Mucosa of stomach (tissue), 1 donor: Measurements from ENCODE around the gene POLA1.
"Not testable (repeated sequence)": the region's sequence is repeated elsewhere in the genome, so short reads cannot be mapped to it uniquely, and the experiment has no call there.

Experiments
- H3K27me3 ChIP-seq: one replicate; pipeline ENCODE4 v1.7.0; 2013; ENCODE audit warnings: mild to moderate bottlenecking, low read length; ENCODE audit not compliant: control insufficient read depth, insufficient read depth
- H3K36me3 ChIP-seq: one replicate; pipeline ENCODE4 v1.7.0; 2013; ENCODE audit warnings: low read length; ENCODE audit not compliant: control insufficient read depth, insufficient read depth
- H3K4me1 ChIP-seq: one replicate; pipeline ENCODE4 v1.7.0; 2013; ENCODE audit warnings: mild to moderate bottlenecking, low read length; ENCODE audit not compliant: control insufficient read depth, insufficient read depth
- H3K4me3 ChIP-seq: one replicate; pipeline ENCODE4 v1.7.0; 2013; ENCODE audit warnings: low read length
- H3K9ac ChIP-seq: one replicate; pipeline ENCODE4 v1.7.0; 2013; ENCODE audit warnings: mild to moderate bottlenecking, low read length, moderate library complexity
- H3K9me3 ChIP-seq: one replicate; pipeline ENCODE4 v1.7.0; 2013; ENCODE audit warnings: mild to moderate bottlenecking, low read length, moderate library complexity; ENCODE audit not compliant: control insufficient read depth
- donor health status: Pancreatic carcinoma.

POLA1 gene

DNA sequence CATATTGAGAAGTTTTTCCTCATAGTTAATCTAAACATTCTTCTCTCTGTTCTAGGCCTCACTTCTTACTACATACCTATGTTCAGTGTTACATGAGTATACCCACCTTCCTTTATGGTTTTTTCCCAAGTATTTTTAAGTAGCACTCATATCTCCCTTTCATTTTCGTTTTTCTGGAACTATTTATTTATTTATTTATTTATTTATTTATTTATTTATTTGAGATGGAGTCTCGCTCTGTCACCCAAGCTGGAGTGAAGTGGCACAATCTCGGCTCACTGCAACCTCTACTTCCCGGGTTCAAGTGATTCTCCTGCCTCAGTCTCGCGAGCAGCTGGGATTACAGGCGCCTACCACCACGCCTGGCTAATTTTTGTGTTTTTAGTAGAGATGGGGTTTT, 170.1 kb downstream of the POLA1 start:
- not testable (repeated sequence) for H3K9ac ChIP-seq, H3K4me3 ChIP-seq, H3K36me3 ChIP-seq, H3K27me3 ChIP-seq, H3K9me3 ChIP-seq, H3K4me1 ChIP-seq

DNA sequence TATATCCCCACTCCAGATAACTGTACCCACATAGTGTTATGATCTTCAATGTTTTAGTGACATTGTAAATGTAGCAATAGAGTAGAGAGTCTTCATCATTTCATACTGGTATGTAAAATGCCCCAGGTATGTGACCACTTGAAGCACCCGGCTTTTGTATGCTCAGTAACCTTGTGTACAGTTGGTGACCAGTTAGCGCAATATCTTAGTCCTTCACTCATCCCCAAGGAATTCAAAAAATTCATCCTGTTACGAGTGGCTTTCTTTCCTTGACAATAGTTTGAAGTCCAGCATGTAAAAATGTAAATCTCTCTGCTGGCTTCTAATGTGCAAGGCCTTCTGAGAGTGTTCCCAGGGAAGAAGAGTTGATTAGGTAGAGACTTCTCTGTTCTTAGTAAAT, 176.4 kb downstream of the POLA1 start:
- Histone ChIP-seq H3K9ac (no peak overlapping the region), H3K27me3 (no peaks in the 10 kb centered on the region), H3K9me3 (no peaks in the 10 kb centered on the region), H3K4me3 (no peak overlapping the region), H3K36me3 (no peaks in the 10 kb centered on the region), H3K4me1 (no peaks in the 10 kb centered on the region)

DNA sequence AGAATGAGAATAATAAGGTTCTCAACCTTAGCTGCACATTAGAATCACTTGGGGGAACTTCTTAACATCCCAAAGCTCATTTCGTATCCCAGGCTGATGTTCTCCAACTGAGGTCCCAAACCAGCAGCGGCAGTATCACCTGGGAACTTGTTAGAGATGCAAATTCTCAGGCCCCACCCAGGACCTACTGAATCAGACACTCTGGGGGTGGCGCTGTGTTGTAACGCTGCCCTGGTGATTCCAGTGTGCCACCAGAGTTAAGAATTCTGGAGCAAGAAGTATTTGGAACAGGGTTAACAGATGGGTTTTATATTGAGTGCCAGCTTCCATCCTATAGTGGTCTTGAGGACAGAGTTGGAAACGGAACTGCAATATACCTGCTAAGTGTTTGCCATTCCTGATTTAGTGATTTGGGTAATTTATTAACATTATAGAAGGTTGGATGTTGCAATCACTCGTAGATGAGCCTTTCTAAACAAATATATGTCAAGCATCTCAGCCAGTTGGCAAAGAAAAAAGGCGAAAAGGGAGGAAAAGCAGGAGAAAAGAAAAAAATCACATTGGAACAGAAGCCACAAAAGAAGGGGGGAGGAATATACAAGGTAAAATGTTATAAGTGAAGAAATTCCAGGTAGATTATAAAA, 181.0 kb downstream of the POLA1 start:
- Histone ChIP-seq H3K4me1 (peaks cover 4% of the 10 kb centered on the region), H3K36me3 (no peaks in the 10 kb centered on the region), H3K9ac (no peak overlapping the region), H3K9me3 (no peaks in the 10 kb centered on the region), H3K4me3 (no peak overlapping the region), H3K27me3 (no peaks in the 10 kb centered on the region)

DNA sequence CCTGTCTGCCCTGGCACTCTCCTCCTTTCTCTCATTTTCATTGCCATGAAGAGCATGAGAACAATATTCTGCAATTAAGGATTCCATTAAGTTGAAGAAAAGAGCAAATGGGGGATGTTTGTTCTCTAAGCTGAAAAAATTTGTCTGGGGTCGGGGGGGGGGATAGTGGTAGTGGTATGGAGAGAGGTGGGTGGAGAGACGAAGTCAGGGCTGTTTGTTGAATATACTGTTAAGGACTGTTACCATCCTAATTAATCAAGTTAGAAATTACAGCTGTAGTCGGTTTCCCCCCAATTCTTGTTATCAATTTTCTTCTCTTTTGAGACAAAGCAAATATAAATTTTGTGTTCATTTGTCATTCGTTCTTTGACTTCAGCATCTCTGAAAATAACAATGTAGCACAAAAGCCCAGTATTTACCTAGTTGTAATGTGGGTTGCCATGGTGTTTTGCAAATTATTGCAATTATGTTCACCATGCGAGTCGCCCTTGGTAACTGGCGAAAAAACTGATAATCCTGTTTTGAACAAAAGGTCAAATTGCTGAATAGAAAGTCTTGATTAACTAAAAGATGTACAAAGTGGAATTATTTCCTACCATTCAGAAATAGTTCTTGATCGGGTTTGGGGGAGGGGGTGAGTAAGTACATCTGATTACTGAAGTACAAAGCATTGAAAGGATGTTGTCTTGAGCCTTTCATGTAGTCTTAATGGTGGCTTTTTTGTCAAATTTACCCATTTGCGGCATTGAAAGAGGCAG, 183.0 kb downstream of the POLA1 start:
- Histone ChIP-seq H3K4me1 (peaks cover 4% of the 10 kb centered on the region), H3K4me3 (no peak overlapping the region), H3K9me3 (no peaks in the 10 kb centered on the region), H3K36me3 (no peaks in the 10 kb centered on the region), H3K27me3 (no peaks in the 10 kb centered on the region), H3K9ac (no peak overlapping the region)

DNA sequence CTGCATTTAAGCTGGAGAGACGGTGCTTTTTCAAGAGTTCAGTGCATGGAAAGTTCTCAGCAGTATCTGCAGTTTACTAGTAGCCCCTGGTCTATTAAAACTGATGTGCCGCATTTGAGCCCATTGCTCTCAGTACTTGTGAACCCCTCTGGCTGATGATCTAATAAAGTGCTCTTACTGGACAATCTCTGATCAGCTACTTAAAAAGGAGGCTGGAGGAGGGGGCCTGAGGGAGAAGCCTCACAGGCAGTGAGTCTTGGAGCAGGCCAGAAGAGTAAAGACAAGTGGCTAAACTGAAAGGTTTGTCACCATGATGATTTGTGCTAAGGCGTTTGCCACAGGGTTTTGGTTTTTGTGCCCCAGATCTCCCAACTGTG, 183.6 kb downstream of the POLA1 start:
- Histone ChIP-seq H3K27me3 (no peaks in the 10 kb centered on the region), H3K9ac (no peak overlapping the region), H3K36me3 (no peaks in the 10 kb centered on the region), H3K4me3 (no peak overlapping the region), H3K4me1 (peaks cover 4% of the 10 kb centered on the region), H3K9me3 (no peaks in the 10 kb centered on the region)

DNA sequence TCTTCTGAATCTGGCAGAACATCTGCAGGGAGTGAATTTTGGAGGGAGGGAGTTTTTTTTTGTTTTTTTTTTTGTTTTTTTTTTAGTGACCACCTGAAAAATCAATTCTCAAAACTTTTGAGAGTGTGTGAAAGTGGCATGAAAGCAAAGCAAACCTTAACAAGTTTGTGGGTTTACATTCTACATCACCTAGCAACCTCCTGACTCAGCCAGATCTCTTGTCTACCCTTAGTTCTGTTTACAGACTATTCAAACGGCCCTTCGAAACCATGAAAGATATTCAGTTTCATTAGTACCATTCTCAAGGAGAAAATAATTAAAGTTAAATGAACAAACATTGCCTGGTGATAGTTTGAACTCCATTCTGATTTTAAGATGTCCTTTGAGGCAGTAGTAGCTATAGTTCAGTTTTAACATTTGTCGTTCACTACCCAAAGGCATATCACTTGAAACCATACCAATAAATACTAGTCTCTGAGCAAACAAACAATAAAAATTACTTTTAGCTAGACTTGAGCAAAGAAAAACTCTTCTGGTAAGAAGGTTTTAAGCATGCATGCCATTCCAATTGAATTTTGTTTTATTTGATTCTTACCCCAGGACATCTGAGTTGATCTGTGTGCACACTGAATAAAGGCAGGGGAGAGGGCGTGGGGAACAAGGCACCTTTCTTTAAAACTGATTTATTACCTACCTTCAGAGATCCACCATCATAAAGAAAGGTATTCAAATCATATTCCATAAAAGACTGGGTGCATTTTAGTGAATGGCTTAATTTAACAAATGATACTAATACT, 184.3 kb downstream of the POLA1 start:
- H3K9ac ChIP-seq = peak overlapping the region; percentile 8
- no peaks in the 10 kb centered on the region for H3K27me3 ChIP-seq
- H3K36me3 ChIP-seq = no peaks in the 10 kb centered on the region
- H3K9me3 ChIP-seq = no peaks in the 10 kb centered on the region
- peaks cover 4% of the 10 kb centered on the region for H3K4me1 ChIP-seq
- no peak overlapping the region for H3K4me3 ChIP-seq

DNA sequence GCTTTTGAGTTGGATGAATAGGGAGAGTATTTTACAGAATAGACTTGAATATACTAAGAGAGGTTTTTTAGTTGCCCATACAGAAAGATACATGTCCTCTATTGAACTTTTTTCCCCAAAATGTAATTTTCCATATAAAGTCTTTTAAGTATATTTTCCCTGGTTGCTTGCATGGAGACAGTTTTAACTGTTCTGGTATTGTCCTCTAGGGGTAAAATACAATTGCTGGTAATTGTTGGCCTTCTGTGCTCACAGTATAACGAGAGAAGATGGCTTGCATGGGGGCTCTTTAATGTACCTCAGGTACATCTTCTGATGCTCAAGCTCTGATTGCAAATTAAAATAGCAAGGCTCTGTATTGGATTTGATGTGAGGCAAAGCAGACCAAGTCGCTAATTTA, 186.0 kb downstream of the POLA1 start:
- Histone ChIP-seq H3K4me3 (no peak overlapping the region), H3K4me1 (peaks cover 4% of the 10 kb centered on the region), H3K9me3 (no peaks in the 10 kb centered on the region), H3K27me3 (no peaks in the 10 kb centered on the region), H3K36me3 (no peaks in the 10 kb centered on the region), H3K9ac (no peak overlapping the region)

DNA sequence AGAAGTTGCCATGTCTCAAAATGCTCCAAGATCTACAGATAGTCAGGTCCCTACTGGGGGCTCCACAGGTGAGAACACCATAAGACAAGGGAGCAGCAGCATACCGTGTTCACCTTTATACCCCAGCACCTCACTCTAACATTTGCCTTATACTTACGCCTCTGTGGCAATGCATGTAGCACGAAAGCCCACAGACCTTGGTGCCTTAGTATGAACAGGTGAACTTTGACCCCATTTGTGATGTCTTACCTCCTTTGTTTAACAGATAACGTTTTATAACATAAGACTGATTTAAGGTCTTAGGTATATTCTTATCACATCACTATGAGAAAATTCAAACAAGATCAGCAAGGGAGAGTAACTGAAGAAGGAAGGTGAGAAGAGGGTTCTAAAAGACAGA, 193.2 kb downstream of the POLA1 start:
- Histone ChIP-seq H3K36me3 (no peaks in the 10 kb centered on the region), H3K4me1 (no peaks in the 10 kb centered on the region), H3K9me3 (no peaks in the 10 kb centered on the region), H3K9ac (no peak overlapping the region), H3K4me3 (no peak overlapping the region), H3K27me3 (no peaks in the 10 kb centered on the region)

DNA sequence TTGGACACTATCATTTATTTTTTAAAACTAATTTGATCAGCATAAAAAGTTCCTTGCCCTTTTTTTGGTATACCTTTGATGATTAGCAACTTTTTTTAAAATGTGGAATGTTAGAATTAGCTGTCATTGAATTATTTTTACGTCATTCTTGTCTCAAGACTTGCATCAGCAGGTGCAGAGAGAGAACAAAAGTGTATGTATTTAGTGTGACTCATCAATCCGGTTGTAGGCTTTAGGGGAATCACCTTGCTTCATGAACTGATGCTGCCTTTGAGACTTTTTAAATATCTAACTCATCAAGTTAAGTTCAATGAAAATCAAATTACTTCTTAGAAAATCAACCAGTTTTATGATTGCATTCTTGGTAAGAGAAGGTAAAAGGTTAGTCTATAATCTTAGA, 197.0 kb downstream of the POLA1 start:
- H3K4me1 ChIP-seq = no peaks in the 10 kb centered on the region
- no peaks in the 10 kb centered on the region for H3K36me3 ChIP-seq
- H3K4me3 ChIP-seq = no peak overlapping the region
- no peak overlapping the region for H3K9ac ChIP-seq
- no peaks in the 10 kb centered on the region for H3K9me3 ChIP-seq
- no peaks in the 10 kb centered on the region for H3K27me3 ChIP-seq

DNA sequence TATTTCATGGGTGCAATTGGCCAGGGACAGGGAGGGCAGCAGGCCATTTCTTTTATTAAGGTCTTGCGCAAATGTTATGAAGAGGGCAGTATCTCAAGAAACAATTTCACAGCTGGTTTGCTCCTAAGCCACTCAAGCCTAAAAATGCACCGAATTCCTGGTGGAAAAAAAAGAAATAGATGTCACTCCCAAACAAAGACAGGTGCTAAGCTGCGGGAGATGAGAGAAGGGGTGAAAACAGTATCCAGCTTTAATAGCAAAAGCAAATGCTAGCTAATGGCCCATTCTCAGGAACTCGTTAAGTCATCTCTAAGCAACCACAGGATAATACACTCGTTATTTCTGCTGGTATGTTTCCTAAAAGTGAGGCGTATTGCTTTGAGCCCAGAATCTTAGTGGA, 205.7 kb downstream of the POLA1 start:
- Histone ChIP-seq H3K4me3 (no peak overlapping the region), H3K4me1 (no peaks in the 10 kb centered on the region), H3K36me3 (no peaks in the 10 kb centered on the region), H3K27me3 (no peaks in the 10 kb centered on the region), H3K9ac (no peak overlapping the region), H3K9me3 (no peaks in the 10 kb centered on the region)

DNA sequence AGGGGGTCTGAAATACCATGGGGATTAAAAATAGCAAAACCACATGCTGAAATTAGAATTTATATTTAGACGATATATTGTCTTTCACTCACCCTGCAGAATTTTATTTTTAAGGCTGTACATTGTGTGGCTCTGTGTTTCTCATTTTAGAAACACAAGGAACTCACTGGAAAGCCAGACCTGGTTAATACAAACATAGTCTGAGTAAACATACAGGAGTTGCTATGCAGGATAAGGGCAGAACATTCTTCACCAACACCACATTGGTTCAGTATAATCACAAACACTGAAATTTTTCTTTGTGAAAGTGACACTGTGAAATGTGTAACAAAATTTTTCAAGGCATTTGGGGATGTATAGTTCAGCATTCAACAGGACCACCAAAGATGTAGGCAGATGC, 206.5 kb downstream of the POLA1 start:
- Histone ChIP-seq H3K4me3 (no peak overlapping the region), H3K36me3 (no peaks in the 10 kb centered on the region), H3K27me3 (no peaks in the 10 kb centered on the region), H3K4me1 (no peaks in the 10 kb centered on the region), H3K9me3 (no peaks in the 10 kb centered on the region), H3K9ac (no peak overlapping the region)

DNA sequence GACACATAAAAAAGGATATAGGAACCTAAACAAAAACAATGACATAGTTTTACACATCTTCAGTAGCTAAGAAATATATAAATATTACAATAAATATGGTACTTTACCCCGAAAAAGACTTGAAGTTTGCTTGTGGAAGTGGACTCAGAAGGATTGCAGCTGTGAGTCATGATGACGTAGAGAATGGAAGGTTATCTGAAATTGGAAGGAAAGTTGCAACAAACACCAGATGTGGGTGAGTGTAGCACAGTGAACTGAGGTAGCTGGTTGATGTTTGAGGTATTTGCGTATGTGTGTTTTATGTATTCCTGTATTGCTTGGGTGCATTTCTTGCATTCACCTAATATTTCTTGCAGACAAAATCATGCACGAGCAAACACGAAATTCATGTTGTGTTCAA, 209.1 kb downstream of the POLA1 start:
- Histone ChIP-seq H3K9ac (no peak overlapping the region), H3K27me3 (no peaks in the 10 kb centered on the region), H3K4me3 (no peak overlapping the region), H3K4me1 (no peaks in the 10 kb centered on the region), H3K9me3 (no peaks in the 10 kb centered on the region), H3K36me3 (no peaks in the 10 kb centered on the region)
